Neural progenitor cell (in vitro differentiated cells): ENCODE data around the gene NEURL1B.

Experiments
- CTCF ChIP-seq: fragments of 200-600 bp; sonication (generic); IDR thresholded peaks from 2 replicates; pipeline ENCODE4 v1.5.1; 2017; ENCODE audit warnings: antibody characterized with exemption, mild to moderate bottlenecking
- EZH2 ChIP-seq: fragments of 200-600 bp; sonication (generic); IDR thresholded peaks from 2 replicates; pipeline ENCODE4 v1.6.1; 2017; ENCODE audit warnings: antibody characterized with exemption, mild to moderate bottlenecking, moderate library complexity

- TF ChIP-seq CTCF, result no peak
- no peak for TF ChIP-seq EZH2
Observed at GRCh38 chr5:172611913-172612312, 29.1 kb upstream of the NEURL1B start.
